Esophagus muscularis mucosa (tissue), 4 donors: ENCODE data around the gene PRDM2. TPM values are rescaled to one million over a fixed set of nuclear protein-coding genes. Genes with fewer than 3 reads are reported as not detected.

ENCODE experiments used
- DNase-seq: peaks from one replicate; pipeline ENCODE4 v3.0.0-alpha.2; 2017; ENCODE audit errors: extremely low spot score
- H3K27ac ChIP-seq, 4 donors: fragments of 200-600 bp; sonication (generic); replicated peaks in 1 of 4; 1 replicate in 3 of 4; 2 replicates in 1 of 4; pipeline ENCODE4 v1.5.1; 2016 to 2019; ENCODE audit warnings: mild to moderate bottlenecking in 1 of 4
- H3K27me3 ChIP-seq, 4 donors: fragments of 200-600 bp; sonication (generic); one replicate each; pipeline versions ENCODE4 v1.5.1 to v1.6.0; 2016 to 2019
- H3K36me3 ChIP-seq, 4 donors: fragments of 200-600 bp; sonication (generic); one replicate each; pipeline ENCODE4 v1.5.1; 2016 to 2019
- H3K4me1 ChIP-seq, 4 donors: fragments of 200-600 bp; sonication (generic); one replicate each; pipeline ENCODE4 v1.5.1; 2016 to 2019
- H3K4me3 ChIP-seq, 4 donors: fragments of 200-600 bp; sonication (generic); 1 replicate in 2 of 4; 2 replicates in 2 of 4; pipeline ENCODE4 v1.5.1; 2016 to 2019; ENCODE audit warnings: mild to moderate bottlenecking in 4 of 4, moderate library complexity in 1 of 4
- H3K9me3 ChIP-seq, 4 donors: fragments of 200-600 bp; sonication (generic); 1 replicate in 3 of 4; 2 replicates in 1 of 4; pipeline ENCODE4 v1.5.1; 2016 to 2019
- CTCF ChIP-seq, 3 experiments: fragments of 200-600 bp in 2 of 3; fragments of 450-650 bp in 1 of 3; sonication (generic) in 2 of 3; IDR thresholded peaks; one replicate each; pipeline ENCODE4 v1.5.1; 2017 to 2019; ENCODE audit warnings: antibody characterized with exemption in 3 of 3, mild to moderate bottlenecking in 2 of 3, moderate library complexity in 1 of 3
- EP300 ChIP-seq: sonication (generic); formaldehyde crosslinking; IDR thresholded peaks from one replicate; pipeline ENCODE4 v1.6.1; 2017; ENCODE audit warnings: antibody characterized with exemption
- POLR2A ChIP-seq: fragments of 450-650 bp; IDR thresholded peaks from one replicate; pipeline ENCODE4 v1.6.1; 2017; ENCODE audit warnings: antibody characterized with exemption, moderate library complexity, mild to moderate bottlenecking, low read depth
- POLR2AphosphoS5 ChIP-seq, 2 donors: sonication (generic); formaldehyde crosslinking; IDR thresholded peaks; one replicate each; pipeline ENCODE4 v1.6.1; 2017; ENCODE audit warnings: antibody characterized with exemption in 2 of 2
- WGBS: methylation state at CpG from one replicate; pipeline ENCODE4 v1.1.5; 2018; 5-methylcytosine and 5-hydroxymethylcytosine counted together
- intact Hi-C: fragments of 100-400 bp; cut with DNase I; formaldehyde crosslinking; loops from one replicate; pipeline ENCODE4 v1.15.1; 2023
- total RNA-seq, 4 donors: library from RNA; depleted of rRNA; stranded (reverse); fragments of >200 nt; gene quantifications; one replicate each; pipeline versions ENCODE4 v1.1.0 to v1.2.1, GENCODE V29; 2016

PRDM2 gene
- total RNA-seq, 4 donors from 2014 or later, result 32.5 to 54.6 (median 44.2) TPM

GRCh38 chr1:13662493-13662892 lies 37.5 kb upstream of the PRDM2 start:
- WGBS, result 44% methylated on average over 4 of the region's 4 CpGs
- Histone ChIP-seq H3K27me3 (peaks cover 0 to 13% (median 0%) of the 10 kb centered on the region in 4 donors), H3K9me3 (peaks cover 0 to 3% (median 0%) of the 10 kb centered on the region in 4 donors), H3K27ac (peak overlapping the region in 2 of 4 donors; percentile 38 to 41), H3K4me3 (no peak overlapping the region), H3K36me3 (no peaks in the 10 kb centered on the region), H3K4me1 (peaks cover 0 to 9% (median 5%) of the 10 kb centered on the region in 4 donors)
- DNase-seq, result no peak
- TF ChIP-seq CTCF (IDR thresholded peaks at IDR 0.05), result no peak
- TF ChIP-seq EP300, result no peak
- TF ChIP-seq POLR2AphosphoS5 (IDR thresholded peaks at IDR 0.05), result no peak
- no peak for TF ChIP-seq POLR2A
- intact Hi-C loops, result no loop called here

GRCh38 chr1:13663969-13664368 lies 36.0 kb upstream of the PRDM2 start:
- WGBS, result 80% methylated on average over 4 of the region's 4 CpGs
- Histone ChIP-seq H3K9me3 (peaks cover 0 to 3% (median 0%) of the 10 kb centered on the region in 4 donors), H3K27ac (no peak overlapping the region), H3K27me3 (peaks cover 0 to 13% (median 0%) of the 10 kb centered on the region in 4 donors), H3K4me1 (peaks cover 0 to 9% (median 5%) of the 10 kb centered on the region in 4 donors), H3K36me3 (no peaks in the 10 kb centered on the region), H3K4me3 (no peak overlapping the region)
- no peak for TF ChIP-seq POLR2A
- TF ChIP-seq EP300, result no peak
- TF ChIP-seq CTCF (IDR thresholded peaks at IDR 0.05), result no peak
- no peak for TF ChIP-seq POLR2AphosphoS5 (IDR thresholded peaks at IDR 0.05)
- intact Hi-C loops, result no loop called here
- no peak for DNase-seq

GRCh38 chr1:13664451-13664850 lies 35.5 kb upstream of the PRDM2 start:
- DNase-seq, result no peak
- Histone ChIP-seq H3K27me3 (peaks cover 0 to 13% (median 0%) of the 10 kb centered on the region in 4 donors), H3K36me3 (no peaks in the 10 kb centered on the region), H3K27ac (no peak overlapping the region), H3K9me3 (peaks cover 0 to under 1% (median 0%) of the 10 kb centered on the region in 4 donors), H3K4me3 (no peak overlapping the region), H3K4me1 (peaks cover 0 to 9% (median 5%) of the 10 kb centered on the region in 4 donors)
- intact Hi-C loops, result no loop called here
- TF ChIP-seq POLR2AphosphoS5 (IDR thresholded peaks at IDR 0.05) (no peak), CTCF (IDR thresholded peaks at IDR 0.05) (no peak), POLR2A (no peak), EP300 (no peak)
- WGBS, result 90% methylated on average over 1 of the region's 1 CpG

- intact Hi-C loops, result loop anchor here (5.0 kb wide), 1 partner anchor 146 kb away; no protein-coding TSS in a partner anchor
- H3K9me3 ChIP-seq, result no peaks in the 10 kb centered on the region
- no peak overlapping the region for H3K27ac ChIP-seq
- no peak for DNase-seq
- TF ChIP-seq POLR2AphosphoS5 (IDR thresholded peaks at IDR 0.05) (no peak), CTCF (IDR thresholded peaks at IDR 0.05) (no peak), EP300 (no peak), POLR2A (no peak)
- no peaks in the 10 kb centered on the region for H3K36me3 ChIP-seq
- peaks cover 0 to 9% (median 5%) of the 10 kb centered on the region in 4 donors for H3K4me1 ChIP-seq
- 93% methylated on average over 5 of the region's 5 CpGs for WGBS
- H3K27me3 ChIP-seq, result peaks cover 0 to 13% (median 0%) of the 10 kb centered on the region in 4 donors
- H3K4me3 ChIP-seq, result no peak overlapping the region
Measured at GRCh38 chr1:13666317-13666716, 33.7 kb upstream of the PRDM2 start.

- no peak for DNase-seq
- WGBS, result 80% methylated on average over 4 of the region's 4 CpGs
Measured at GRCh38 chr1:13667691-13668090, 32.3 kb upstream of the PRDM2 start.

More at GRCh38 chr1:13667691-13668090, 32.3 kb upstream of the PRDM2 start:
- intact Hi-C loops, result loop anchor here (5.0 kb wide), 1 partner anchor 145 kb away; no protein-coding TSS in a partner anchor
- H3K9me3 ChIP-seq, result no peaks in the 10 kb centered on the region
- H3K36me3 ChIP-seq, result no peaks in the 10 kb centered on the region
- TF ChIP-seq CTCF (IDR thresholded peaks at IDR 0.05) (no peak), POLR2AphosphoS5 (IDR thresholded peaks at IDR 0.05) (no peak), EP300 (no peak), POLR2A (no peak)
- peaks cover 0 to 9% (median 5%) of the 10 kb centered on the region in 4 donors for H3K4me1 ChIP-seq
- H3K27ac ChIP-seq, result no peak overlapping the region
- H3K27me3 ChIP-seq, result peaks cover 0 to 13% (median 0%) of the 10 kb centered on the region in 4 donors
- H3K4me3 ChIP-seq, result no peak overlapping the region
